ENCODE measurements around the gene SPART. TPM values are rescaled to one million over a fixed set of nuclear protein-coding genes. Genes with fewer than 3 reads are reported as not detected.
A peak's percentile ranks its signal among the peaks of the same experiment; 100 is the strongest.
"Not testable (repeated sequence)": the region's sequence is repeated elsewhere in the genome, so short reads cannot be mapped to it uniquely, and the experiment has no call there.

SPART gene
- total RNA-seq, 8 experiments from 2014 or later: 3.7 to 94.1 (median 39.3) TPM

- ATAC-seq (replicated peaks in 6 of 8): peak in 7 of 8 experiments; percentile 2 to 35 (median 6)
- in situ Hi-C loops (cut with MboI; ENCODE audit: low pct_unique_long_range_greater_than_20kb in 2 of 9, low sequenced_read_pairs in 9 of 9, unreplicated experiment in 9 of 9): no loop called here
- 0 to 18% (median 2%) methylated on average over 2 to 21 of the region's 50 CpGs; no CpG with 5 or more reads in 1 of the 10 experiments for WGBS, 10 experiments
- peaks cover 6 to 14% of the 10 kb centered on the region in 2 donors for H3K4me1 ChIP-seq (replicated peaks in 1 of 2)
- peak overlapping the region; percentile 97 for H3K27ac ChIP-seq
- peak overlapping the region; percentile 56 to 76 (median 63) for H3K4me3 ChIP-seq
Observed at GRCh38 chr13:36345438-36346221, 564 bp downstream of the SPART start.

GRCh38 chr13:36344886-36345437 lies 1.2 kb downstream of the SPART start:
- in situ Hi-C loops (cut with MboI; ENCODE audit: low pct_unique_long_range_greater_than_20kb in 2 of 9, low sequenced_read_pairs in 9 of 9, unreplicated experiment in 9 of 9): no loop called here
- H3K27ac ChIP-seq: peak overlapping the region; percentile 97
- ATAC-seq (replicated peaks in 6 of 8): no peak

GRCh38 chr13:36344173-36344572 lies 2.0 kb downstream of the SPART start:
- Histone ChIP-seq H3K4me1 (replicated peaks in 1 of 2) (peaks cover 6 to 14% of the 10 kb centered on the region in 2 donors), H3K4me3 (peak overlapping the region; percentile 56 to 76 (median 63)), H3K27ac (peak overlapping the region; percentile 97)
- 14 to 74% (median 46%) methylated on average over 3 to 6 of the region's 6 CpGs for WGBS, 10 experiments
- in situ Hi-C loops (cut with MboI; ENCODE audit: low pct_unique_long_range_greater_than_20kb in 2 of 9, low sequenced_read_pairs in 9 of 9, unreplicated experiment in 9 of 9): no loop called here
- ATAC-seq (replicated peaks in 6 of 8): no peak

More at GRCh38 chr13:36344886-36345437, 1.2 kb downstream of the SPART start:
- WGBS, 10 experiments: 2 to 25% (median 6%) methylated on average over 3 to 14 of the region's 14 CpGs
- peaks cover 6 to 14% of the 10 kb centered on the region in 2 donors for H3K4me1 ChIP-seq (replicated peaks in 1 of 2)
- H3K4me3 ChIP-seq: peak overlapping the region; percentile 56 to 76 (median 63)

- Histone ChIP-seq H3K4me3 (peak overlapping the region; percentile 56 to 76 (median 63)), H3K4me1 (replicated peaks in 1 of 2) (peaks cover 6 to 16% of the 10 kb centered on the region in 2 donors), H3K27ac (peak overlapping the region; percentile 97)
- ATAC-seq (replicated peaks in 6 of 8): no peak
- in situ Hi-C loops (cut with MboI; ENCODE audit: low pct_unique_long_range_greater_than_20kb in 2 of 9, low sequenced_read_pairs in 9 of 9, unreplicated experiment in 9 of 9): no loop called here
- 20 to 100% (median 79%) methylated on average over 1 to 3 of the region's 3 CpGs; no CpG with 5 or more reads in 1 of the 10 experiments for WGBS, 10 experiments
Observed at GRCh38 chr13:36343766-36344165, 2.4 kb downstream of the SPART start.

- 40 to 100% (median 67%) methylated on average over 1 to 2 of the region's 2 CpGs; no CpG with 5 or more reads in 3 of the 10 experiments for WGBS, 10 experiments
- ATAC-seq (replicated peaks in 6 of 8): no peak
- H3K4me3 ChIP-seq: peak overlapping the region in 1 of 5 donors; percentile 6
- in situ Hi-C loops (cut with MboI; ENCODE audit: low pct_unique_long_range_greater_than_20kb in 2 of 9, low sequenced_read_pairs in 9 of 9, unreplicated experiment in 9 of 9): no loop called here
- H3K27ac ChIP-seq: no peak overlapping the region
- peaks cover 6 to 20% of the 10 kb centered on the region in 2 donors for H3K4me1 ChIP-seq (replicated peaks in 1 of 2)
Observed at GRCh38 chr13:36342715-36343114, 3.5 kb downstream of the SPART start.

- 33 to 100% (median 78%) methylated on average over 1 of the region's 1 CpG; no CpG with 5 or more reads in 2 of the 10 experiments for WGBS, 10 experiments
- Histone ChIP-seq H3K27ac (no peak overlapping the region), H3K4me1 (replicated peaks in 1 of 2) (peaks cover 6 to 20% of the 10 kb centered on the region in 2 donors), H3K4me3 (no peak overlapping the region)
- in situ Hi-C loops (cut with MboI; ENCODE audit: low pct_unique_long_range_greater_than_20kb in 2 of 9, low sequenced_read_pairs in 9 of 9, unreplicated experiment in 9 of 9): no loop called here
- no peak for ATAC-seq (replicated peaks in 6 of 8)
Observed at GRCh38 chr13:36341718-36342117, 4.5 kb downstream of the SPART start.

GRCh38 chr13:36339600-36340155 lies 6.5 kb downstream of the SPART start:
- H3K4me1 ChIP-seq (replicated peaks in 1 of 2): peaks cover 8 to 20% of the 10 kb centered on the region in 2 donors

GRCh38 chr13:36337938-36338641 lies 8.1 kb downstream of the SPART start:
- ATAC-seq (replicated peaks in 6 of 8): no peak
- peaks cover 21% of the 10 kb centered on the region in 2 donors for H3K4me1 ChIP-seq (replicated peaks in 1 of 2)
- in situ Hi-C loops (cut with MboI; ENCODE audit: low pct_unique_long_range_greater_than_20kb in 2 of 9, low sequenced_read_pairs in 9 of 9, unreplicated experiment in 9 of 9): no loop called here
- no peak overlapping the region for H3K4me3 ChIP-seq
- no peak overlapping the region for H3K27ac ChIP-seq
- WGBS, 10 experiments: 37 to 95% (median 80%) methylated on average over 1 to 3 of the region's 3 CpGs; no CpG with 5 or more reads in 2 of the 10 experiments

More at GRCh38 chr13:36339600-36340155, 6.5 kb downstream of the SPART start:
- H3K4me3 ChIP-seq: no peak overlapping the region
- no peak for ATAC-seq (replicated peaks in 6 of 8)
- in situ Hi-C loops (cut with MboI; ENCODE audit: low pct_unique_long_range_greater_than_20kb in 2 of 9, low sequenced_read_pairs in 9 of 9, unreplicated experiment in 9 of 9): no loop called here
- 76 to 100% (median 95%) methylated on average over 1 to 4 of the region's 4 CpGs for WGBS, 10 experiments
- H3K27ac ChIP-seq: no peak overlapping the region

- no peak overlapping the region for H3K4me3 ChIP-seq
- no peak for ATAC-seq (replicated peaks in 6 of 8)
- H3K4me1 ChIP-seq (replicated peaks in 1 of 2): peaks cover 9 to 15% of the 10 kb centered on the region in 2 donors
- in situ Hi-C loops (cut with MboI; ENCODE audit: low pct_unique_long_range_greater_than_20kb in 2 of 9, low sequenced_read_pairs in 9 of 9, unreplicated experiment in 9 of 9): no loop called here
- H3K27ac ChIP-seq: no peak overlapping the region
Observed at GRCh38 chr13:36332986-36333385, 13.2 kb downstream of the SPART start.

GRCh38 chr13:36332255-36332654 lies 13.9 kb downstream of the SPART start:
- H3K4me1 ChIP-seq (replicated peaks in 1 of 2): peaks cover 9 to 15% of the 10 kb centered on the region in 2 donors
- H3K27ac ChIP-seq; ATAC-seq (replicated peaks in 6 of 8); H3K4me3 ChIP-seq; in situ Hi-C loops (cut with MboI; ENCODE audit: low pct_unique_long_range_greater_than_20kb in 2 of 9, low sequenced_read_pairs in 9 of 9, unreplicated experiment in 9 of 9): not testable (repeated sequence)

- Histone ChIP-seq H3K4me1 (replicated peaks in 1 of 2) (peaks cover 9 to 15% of the 10 kb centered on the region in 2 donors), H3K4me3 (no peak overlapping the region), H3K27ac (no peak overlapping the region)
- WGBS, 10 experiments: 77 to 93% (median 84%) methylated on average over 2 to 4 of the region's 4 CpGs; no CpG with 5 or more reads in 2 of the 10 experiments
- ATAC-seq (replicated peaks in 6 of 8): no peak
- in situ Hi-C loops (cut with MboI; ENCODE audit: low pct_unique_long_range_greater_than_20kb in 2 of 9, low sequenced_read_pairs in 9 of 9, unreplicated experiment in 9 of 9): no loop called here
Observed at GRCh38 chr13:36331280-36331679, 14.9 kb downstream of the SPART start.

- in situ Hi-C loops (cut with MboI; ENCODE audit: low pct_unique_long_range_greater_than_20kb in 2 of 9, low sequenced_read_pairs in 9 of 9, unreplicated experiment in 9 of 9): no loop called here
- Histone ChIP-seq H3K27ac (no peak overlapping the region), H3K4me3 (no peak overlapping the region), H3K4me1 (replicated peaks in 1 of 2) (peaks cover 9 to 11% of the 10 kb centered on the region in 2 donors)
- ATAC-seq (replicated peaks in 6 of 8): no peak
- 76 to 100% (median 93%) methylated on average over 1 to 4 of the region's 4 CpGs for WGBS, 10 experiments
Observed at GRCh38 chr13:36329361-36329760, 16.8 kb downstream of the SPART start.

GRCh38 chr13:36328821-36329220 lies 17.4 kb downstream of the SPART start:
- Histone ChIP-seq H3K4me3 (no peak overlapping the region), H3K4me1 (replicated peaks in 1 of 2) (peaks cover 6 to 9% of the 10 kb centered on the region in 2 donors), H3K27ac (no peak overlapping the region)
- WGBS, 10 experiments: 67 to 100% (median 88%) methylated on average over 1 to 2 of the region's 2 CpGs; no CpG with 5 or more reads in 1 of the 10 experiments
- ATAC-seq (replicated peaks in 6 of 8): no peak
- in situ Hi-C loops (cut with MboI; ENCODE audit: low pct_unique_long_range_greater_than_20kb in 2 of 9, low sequenced_read_pairs in 9 of 9, unreplicated experiment in 9 of 9): no loop called here

All from motor neuron (in vitro differentiated cells).